A673 (cell line): ENCODE data around the gene RAE1. TPM values are rescaled to one million over a fixed set of nuclear protein-coding genes. Genes with fewer than 3 reads are reported as not detected.

ENCODE experiments used
- BruUV-seq: library from RNA; stranded (reverse); fragments of 400-500 nt; replicated peaks from 2 replicates; lab custom pipeline; 2021; lab: Mats Ljungman, UMichigan
- CTCF ChIA-PET: fragments of 300-600 bp; sonication (Branson Sonifier 250); formaldehyde crosslinking; loops from one replicate; lab custom pipeline; 2022; ENCODE audit warnings: antibody characterized with exemption; lab: Charles Lee
- POLR2A ChIA-PET: fragments of 300-600 bp; sonication (Branson Sonifier 250); formaldehyde crosslinking; loops from one replicate; lab custom pipeline; 2022; ENCODE audit warnings: antibody characterized with exemption; ENCODE audit not compliant: low non-redundant PET; lab: Charles Lee
- DNase-seq: peaks from one replicate; pipeline ENCODE4 v3.0.0-alpha.2; 2015; ENCODE audit warnings: low spot score
- H3K27ac ChIP-seq: fragments of 200-600 bp; sonication (generic); 2 replicates; pipeline ENCODE4 v1.5.1; 2016; ENCODE audit warnings: mixed run types, low read depth, mild to moderate bottlenecking, mixed read lengths, antibody characterized with exemption, low read length; ENCODE audit not compliant: poor library complexity, severe bottlenecking
- H3K27me3 ChIP-seq: fragments of 200-600 bp; sonication (generic); replicated peaks from 2 replicates; pipeline ENCODE4 v1.6.1; 2017; ENCODE audit warnings: mixed run types, low read depth, mild to moderate bottlenecking, mixed read lengths, antibody characterized with exemption, low read length; ENCODE audit not compliant: insufficient read depth, poor library complexity
- H3K36me3 ChIP-seq: fragments of 200-600 bp; sonication (generic); 2 replicates; pipeline ENCODE4 v1.6.1; 2016; ENCODE audit warnings: mixed run types, mild to moderate bottlenecking, mixed read lengths, antibody characterized with exemption, low read length; ENCODE audit not compliant: insufficient read depth, poor library complexity, severe bottlenecking
- H3K4me1 ChIP-seq: fragments of 200-600 bp; sonication (generic); 2 replicates; pipeline ENCODE4 v1.6.1; 2017; ENCODE audit warnings: mixed run types, mild to moderate bottlenecking, mixed read lengths, antibody characterized with exemption, low read length; ENCODE audit not compliant: insufficient read depth, poor library complexity, severe bottlenecking
- H3K4me3 ChIP-seq: fragments of 200-600 bp; sonication (generic); 2 replicates; pipeline ENCODE4 v1.5.1; 2016; ENCODE audit warnings: low read depth, mixed run types, mild to moderate bottlenecking, mixed read lengths, low read length; ENCODE audit not compliant: poor library complexity, severe bottlenecking
- H3K9me3 ChIP-seq: fragments of 200-600 bp; sonication (generic); 2 replicates; pipeline ENCODE4 v1.6.1; 2016; ENCODE audit warnings: mixed run types, low read depth, mild to moderate bottlenecking, mixed read lengths, antibody characterized with exemption, low read length; ENCODE audit not compliant: poor library complexity, severe bottlenecking
- CTCF ChIP-seq: fragments of 300-800, 200-600 bp; sonication (generic); conservative IDR thresholded peaks from 2 replicates; pipeline ENCODE4 v1.5.1; 2017; ENCODE audit warnings: low read depth, mild to moderate bottlenecking, antibody characterized with exemption, low read length, moderate library complexity, mixed read lengths
- EZH2 ChIP-seq: fragments of 200-600 bp; sonication (generic); IDR thresholded peaks from 2 replicates; pipeline ENCODE4 v1.6.1; 2017; ENCODE audit warnings: borderline replicate concordance, low read depth, mild to moderate bottlenecking, mixed read lengths, antibody characterized with exemption, low read length; ENCODE audit not compliant: poor library complexity, severe bottlenecking
- intact Hi-C: fragments of 100-400 bp; cut with micrococcal nuclease; formaldehyde crosslinking; loops from one replicate; pipeline ENCODE4 v1.10.0; 2022; ENCODE audit not compliant: unreplicated experiment
- total RNA-seq: library from RNA; stranded (reverse); gene quantifications from 2 replicates; pipeline ENCODE4 v1.2.3, GENCODE V29; 2021

Gene RAE1
- total RNA-seq, 1 experiment from 2014 or later = 70.9 TPM

- no peak overlapping the region for H3K4me3 ChIP-seq
- ChIA-PET POLR2A (no interaction called here), CTCF (no interaction called here)
- H3K9me3 ChIP-seq = no peaks in the 10 kb centered on the region
- H3K36me3 ChIP-seq = no peaks in the 10 kb centered on the region
- H3K27me3 ChIP-seq = peaks cover 28% of the 10 kb centered on the region
- no peak for DNase-seq
- H3K27ac ChIP-seq = no peak overlapping the region
- no peaks in the 10 kb centered on the region for H3K4me1 ChIP-seq
- intact Hi-C loops = no loop called here
- TF ChIP-seq CTCF = no peak
- no peak for TF ChIP-seq EZH2
- no TSS peak for BruUV-seq
These were observed 24.2 kb upstream of the RAE1 start for GRCh38 chr20:57326667-57327455.

DNA sequence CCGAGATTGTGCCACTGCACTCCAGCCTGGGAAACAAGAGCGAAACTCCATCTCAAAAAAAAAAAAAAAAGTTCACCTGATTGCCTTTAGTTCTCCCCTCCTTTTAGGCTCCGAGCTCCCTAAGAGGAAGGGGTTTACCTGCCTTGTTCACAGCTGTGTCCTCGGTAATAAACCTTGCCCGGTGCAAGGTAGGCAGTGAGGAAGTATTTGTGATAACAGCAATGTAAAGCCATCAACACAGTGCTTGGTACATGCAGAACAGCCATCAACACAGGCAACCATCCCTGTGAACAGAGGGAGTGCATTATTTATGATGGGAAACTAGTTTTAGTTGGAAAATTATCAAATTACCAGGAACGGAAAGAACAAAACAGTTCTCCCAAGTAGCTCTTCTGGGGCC lies 23.2 kb upstream of the RAE1 start:
- ChIA-PET CTCF (no interaction called here), POLR2A (no interaction called here)

GRCh38 chr20:57329608-57330221 lies 21.3 kb upstream of the RAE1 start, which contains the start of gene SPO11:
Gene SPO11 (plus strand): TSS chr20:57329803. CDS start chr20:57329868, 65 bp downstream.
- Histone ChIP-seq H3K27me3 (peaks cover 54% of the 10 kb centered on the region), H3K36me3 (no peaks in the 10 kb centered on the region), H3K4me3 (no peak within 1 kb of the TSS), H3K27ac (no peak within 1 kb of the TSS), H3K9me3 (no peaks in the 10 kb centered on the region), H3K4me1 (no peaks in the 10 kb centered on the region)
- BruUV-seq = no TSS peak
- DNase-seq = no peak
- ChIA-PET CTCF (no interaction called here), POLR2A (no interaction called here)
- TF ChIP-seq CTCF = peak; percentile 58
- TF ChIP-seq EZH2 = no peak
- intact Hi-C loops = no loop called here

More for the DNA sequence above, 23.2 kb upstream of the RAE1 start:
- no peak for DNase-seq
- H3K36me3 ChIP-seq = no peaks in the 10 kb centered on the region
- intact Hi-C loops = no loop called here
- TF ChIP-seq EZH2 (no peak), CTCF (no peak)
- BruUV-seq = no TSS peak
- H3K4me1 ChIP-seq = no peaks in the 10 kb centered on the region
- no peak overlapping the region for H3K27ac ChIP-seq
- peaks cover 37% of the 10 kb centered on the region for H3K27me3 ChIP-seq
- H3K9me3 ChIP-seq = no peaks in the 10 kb centered on the region
- no peak overlapping the region for H3K4me3 ChIP-seq
